ENCODE data around the gene HOXA10. TPM values are rescaled to one million over a fixed set of nuclear protein-coding genes. Genes with fewer than 3 reads are reported as not detected.

HOXA10 gene
- total RNA-seq, 1 experiment from 2014 or later: 19.6 TPM

- intact Hi-C loops (cut with micrococcal nuclease): no loop called here
- H3K36me3 ChIP-seq (ENCODE audit: control insufficient read depth in 1 of 2, insufficient read depth in 2 of 2, low read length in 2 of 2): no peaks in the 10 kb centered on the region
- no peak overlapping the region for H3K4me2 ChIP-seq (ENCODE audit: low read length)
- no peak for TF ChIP-seq ZFX (IDR thresholded peaks at IDR 0.05)
- TF ChIP-seq SRF (IDR thresholded peaks at IDR 0.05; ENCODE audit: low read depth): no peak
- TF ChIP-seq FOSL1 (IDR thresholded peaks at IDR 0.05; ENCODE audit: low read depth): no peak
- no peak for TF ChIP-seq POLR2AphosphoS5 (IDR thresholded peaks at IDR 0.05; ENCODE audit: low read depth, low read length)
- TF ChIP-seq MAX (IDR thresholded peaks at IDR 0.05): no peak
- TF ChIP-seq REST (IDR thresholded peaks at IDR 0.05; ENCODE audit: low read depth): no peak
- no peak for TF ChIP-seq TCF7L2 (IDR thresholded peaks at IDR 0.05; ENCODE audit: borderline replicate concordance, extremely low read depth, insufficient read depth, insufficient read length)
- no peak overlapping the region for H3K9ac ChIP-seq (ENCODE audit: low read length)
- ChIA-PET RAD21 (ENCODE audit: low non-redundant PET in 1 of 2, low total read pairs in 2 of 2, uncharacterized antibody in 2 of 2, unreplicated experiment in 2 of 2) (no interaction called here), CTCF (interaction anchor here (0.6 to 1.4 kb wide), 3 partner anchors 11 to 849 kb away, joined by 3 read pairs; no protein-coding TSS in a partner anchor), POLR2A (no interaction called here)
- H3K9me2 ChIP-seq (ENCODE audit: insufficient read depth): no peaks in the 10 kb centered on the region
- no TSS peak for BruUV-seq (replicated peaks)
- no peak overlapping the region for H2AFZ ChIP-seq (ENCODE audit: low read depth, low read length, poor library complexity, severe bottlenecking)
- H3K4me1 ChIP-seq (ENCODE audit: control insufficient read depth in 1 of 2, insufficient read depth in 2 of 2, low read length in 2 of 2): peaks cover 4 to 14% of the 10 kb centered on the region in 2 experiments; a peak in 3 of 4 replicates
- ATAC-seq (no peak), DNase-seq (ENCODE audit: low read depth, low spot score) (no peak)
- no peaks in the 10 kb centered on the region for H3K27me3 ChIP-seq (ENCODE audit: insufficient read depth, low read length)
- H3K9me3 ChIP-seq (ENCODE audit: control insufficient read depth in 1 of 2, insufficient read depth in 1 of 2, low read depth in 1 of 2, low read length in 2 of 2): no peaks in the 10 kb centered on the region
- H3K4me3 ChIP-seq (replicated peaks in 1 of 2; ENCODE audit: low read depth in 1 of 2, low read length in 2 of 2): no peak overlapping the region
- no peaks in the 10 kb centered on the region for H4K20me1 ChIP-seq (ENCODE audit: insufficient read depth)
- no peaks in the 10 kb centered on the region for H3K79me2 ChIP-seq (ENCODE audit: insufficient read depth, low read length)
- H3K27ac ChIP-seq (ENCODE audit: low read depth, low read length): no peak overlapping the region
Observed at GRCh38 chr7:27207348-27207985, 33.3 kb upstream of the HOXA10 start.
